Measurements from ENCODE around the gene PGLYRP3.

PGLYRP3 gene

DNA sequence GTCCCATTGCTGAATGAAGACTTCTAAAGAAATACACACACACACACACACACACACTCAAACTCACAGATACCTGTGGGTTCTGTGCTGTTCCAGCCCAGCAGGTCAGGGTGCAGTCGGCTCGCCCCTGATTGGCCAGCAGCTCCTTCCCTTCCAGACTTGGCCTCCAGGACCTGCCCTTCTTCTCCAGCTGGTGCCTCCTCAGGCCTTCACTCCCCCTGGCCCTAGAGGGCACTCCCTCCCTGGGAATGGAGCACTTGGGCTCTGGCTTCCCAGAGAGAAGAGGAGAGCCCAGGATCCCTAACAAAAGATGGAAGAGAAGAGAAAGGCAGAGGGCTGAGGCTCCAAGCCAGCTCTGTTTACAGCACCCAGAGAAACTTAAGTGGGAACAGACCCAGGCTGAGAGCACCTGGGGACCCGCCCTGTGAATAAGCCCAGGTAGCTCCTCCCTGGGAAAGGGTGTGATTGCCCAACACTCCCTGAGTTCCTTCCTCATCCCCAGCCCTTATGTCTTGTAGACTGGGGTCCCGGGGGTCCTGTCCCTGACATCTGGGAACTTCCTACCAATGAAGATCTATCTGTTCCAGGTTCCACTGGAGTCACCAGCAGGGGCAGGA, at the start of gene PGLYRP3:
Gene PGLYRP3, minus strand, starts transcription at position 383 of the 617 bp plus-strand sequence. CDS start 2,287 bp downstream, outside the sequence.
- in situ Hi-C loops (cut with HindIII; ENCODE audit: low sequenced_read_pairs), result no loop called here

- in situ Hi-C loops (cut with HindIII; ENCODE audit: low sequenced_read_pairs), result loop anchor here (25.0 kb wide), 1 partner anchor 400 kb away; no protein-coding TSS in a partner anchor
Measured at GRCh38 chr1:153362187-153362775, 49.5 kb upstream of the PGLYRP3 start.

DNA sequence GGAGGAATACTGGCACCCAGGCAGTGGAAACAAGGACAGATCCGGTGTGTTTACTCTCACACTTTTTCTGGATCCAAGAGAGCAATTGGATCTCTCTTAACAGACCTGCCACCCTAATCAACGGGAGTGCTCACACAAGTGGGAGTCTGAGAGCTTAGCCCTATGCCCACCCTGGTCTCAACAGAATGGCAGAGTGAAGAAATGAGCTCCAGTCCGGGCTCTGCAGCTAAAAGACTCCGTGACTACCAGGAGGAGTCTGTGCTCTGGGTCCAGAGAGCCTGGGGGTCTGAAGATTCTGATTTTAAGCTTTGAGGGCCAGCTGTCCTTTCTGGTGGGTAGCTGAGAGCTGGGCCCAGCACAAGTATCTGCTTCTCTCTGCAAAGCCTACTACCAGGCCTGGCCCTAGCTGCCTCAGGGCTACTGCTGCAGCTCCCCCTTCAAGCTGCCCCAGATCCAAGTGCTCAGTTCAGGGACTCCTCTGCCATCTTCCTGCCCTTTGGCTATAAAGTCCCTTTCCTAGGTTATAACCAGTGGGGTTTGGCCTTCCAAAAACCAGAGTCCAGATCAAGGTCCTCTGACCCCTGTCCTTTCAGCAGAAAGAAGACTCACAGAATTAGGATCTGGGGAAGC, 48.8 kb upstream of the PGLYRP3 start:
- in situ Hi-C loops (cut with HindIII; ENCODE audit: low sequenced_read_pairs), result loop anchor here (25.0 kb wide), 1 partner anchor 401 kb away; no protein-coding TSS in a partner anchor

GRCh38 chr1:153360592-153361479, 48.1 kb upstream of the PGLYRP3 start:
- in situ Hi-C loops (cut with HindIII; ENCODE audit: low sequenced_read_pairs), result loop anchor here (25.0 kb wide), 1 partner anchor 401 kb away; no protein-coding TSS in a partner anchor

GRCh38 chr1:153360190-153360589, 47.4 kb upstream of the PGLYRP3 start:
- in situ Hi-C loops (cut with HindIII; ENCODE audit: low sequenced_read_pairs), result loop anchor here (25.0 kb wide), 1 partner anchor 402 kb away; no protein-coding TSS in a partner anchor

- in situ Hi-C loops (cut with HindIII; ENCODE audit: low sequenced_read_pairs), result loop anchor here (5.0 to 25.0 kb wide), 4 partner anchors 46 to 403 kb away; partner anchors contain the start of gene S100A7
Measured at GRCh38 chr1:153359241-153359640, 46.5 kb upstream of the PGLYRP3 start.

GRCh38 chr1:153358691-153358975, 45.9 kb upstream of the PGLYRP3 start:
- in situ Hi-C loops (cut with HindIII; ENCODE audit: low sequenced_read_pairs), result loop anchor here (5.0 to 25.0 kb wide), 4 partner anchors 46 to 404 kb away; partner anchors contain the start of gene S100A7

DNA sequence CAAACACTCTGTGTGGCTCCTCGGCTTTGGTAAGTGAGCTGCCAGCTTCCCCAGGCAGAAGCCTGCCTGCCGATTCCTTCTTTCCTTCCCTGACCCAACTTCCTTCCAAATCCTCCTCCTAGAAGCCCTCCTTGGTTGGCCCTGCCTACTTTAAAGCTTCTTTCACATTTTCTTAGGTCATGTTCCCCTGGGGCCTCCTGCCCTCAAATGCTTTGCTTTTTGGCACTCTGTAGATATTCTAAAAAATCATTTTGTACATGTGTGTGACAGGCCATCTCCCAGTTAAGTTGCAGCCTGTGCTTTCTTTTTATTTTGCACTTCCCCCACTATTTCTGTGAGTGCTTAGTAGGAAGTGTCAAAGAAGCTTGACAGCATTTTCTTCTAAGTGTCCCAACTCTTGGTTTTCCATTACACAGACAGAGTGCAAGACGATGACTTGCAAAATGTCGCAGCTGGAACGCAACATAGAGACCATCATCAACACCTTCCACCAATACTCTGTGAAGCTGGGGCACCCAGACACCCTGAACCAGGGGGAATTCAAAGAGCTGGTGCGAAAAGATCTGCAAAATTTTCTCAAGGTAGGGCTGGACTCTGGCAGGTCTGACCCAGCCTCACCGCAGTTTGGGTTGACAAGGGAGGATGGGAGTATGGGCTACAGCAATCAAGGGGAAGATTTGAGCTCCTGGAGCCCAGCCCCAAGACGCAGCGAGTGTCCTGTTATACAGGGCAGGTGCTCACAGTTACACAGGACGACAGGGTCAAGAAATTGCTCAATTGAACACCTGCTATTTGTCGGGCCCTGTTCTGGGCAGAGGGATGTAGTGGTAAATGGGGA, 45.3 kb upstream of the PGLYRP3 start, which contains the start of gene S100A9:
Gene S100A9, plus strand, starts transcription at position 2 of the 838 bp plus-strand sequence. Its CDS starts 430 bp downstream, at position 432.
- in situ Hi-C loops (cut with HindIII; ENCODE audit: low sequenced_read_pairs), result loop anchor here (5.0 to 25.0 kb wide), 4 partner anchors 47 to 404 kb away; partner anchors contain the start of gene S100A7

GRCh38 chr1:153357076-153357852, 44.5 kb upstream of the PGLYRP3 start:
- in situ Hi-C loops (cut with HindIII; ENCODE audit: low sequenced_read_pairs), result loop anchor here (5.0 to 25.0 kb wide), 4 partner anchors 48 to 405 kb away; partner anchors contain the start of gene S100A7

DNA sequence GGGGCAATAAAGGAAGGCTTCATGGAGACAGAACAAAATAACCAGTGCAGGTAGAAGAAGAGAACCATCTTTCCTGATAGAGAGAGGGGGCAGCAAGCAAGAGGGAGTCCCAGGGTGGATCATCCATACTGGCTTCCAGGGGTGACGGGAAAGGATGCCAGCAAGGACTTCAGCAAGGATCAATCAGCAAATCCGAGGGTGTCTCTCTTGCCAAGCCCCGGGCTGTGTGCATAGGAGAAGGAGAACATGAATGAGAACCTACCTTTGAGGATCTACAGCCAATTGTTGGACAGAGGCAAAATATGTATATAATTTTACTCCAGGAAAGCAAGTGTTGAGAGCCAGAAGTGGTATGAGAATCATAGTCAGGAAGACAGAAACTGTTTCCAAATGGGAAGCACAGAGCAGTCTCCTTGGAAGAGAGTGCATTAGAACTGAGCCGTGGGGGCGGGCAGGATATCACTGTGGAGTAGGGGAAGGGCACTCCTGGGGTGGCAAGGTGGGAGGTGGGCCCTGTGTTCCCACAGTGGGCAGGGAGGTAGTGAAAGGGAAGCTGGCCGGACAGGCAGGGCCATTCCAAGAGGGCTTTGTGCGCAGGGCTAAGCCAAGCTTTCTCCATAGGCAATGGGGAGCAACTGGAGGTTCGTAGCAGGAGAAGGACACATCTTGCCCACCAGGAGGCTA, 43.8 kb upstream of the PGLYRP3 start:
- in situ Hi-C loops (cut with HindIII; ENCODE audit: low sequenced_read_pairs), result loop anchor here (5.0 to 25.0 kb wide), 4 partner anchors 48 to 406 kb away; partner anchors contain the start of gene S100A7

DNA sequence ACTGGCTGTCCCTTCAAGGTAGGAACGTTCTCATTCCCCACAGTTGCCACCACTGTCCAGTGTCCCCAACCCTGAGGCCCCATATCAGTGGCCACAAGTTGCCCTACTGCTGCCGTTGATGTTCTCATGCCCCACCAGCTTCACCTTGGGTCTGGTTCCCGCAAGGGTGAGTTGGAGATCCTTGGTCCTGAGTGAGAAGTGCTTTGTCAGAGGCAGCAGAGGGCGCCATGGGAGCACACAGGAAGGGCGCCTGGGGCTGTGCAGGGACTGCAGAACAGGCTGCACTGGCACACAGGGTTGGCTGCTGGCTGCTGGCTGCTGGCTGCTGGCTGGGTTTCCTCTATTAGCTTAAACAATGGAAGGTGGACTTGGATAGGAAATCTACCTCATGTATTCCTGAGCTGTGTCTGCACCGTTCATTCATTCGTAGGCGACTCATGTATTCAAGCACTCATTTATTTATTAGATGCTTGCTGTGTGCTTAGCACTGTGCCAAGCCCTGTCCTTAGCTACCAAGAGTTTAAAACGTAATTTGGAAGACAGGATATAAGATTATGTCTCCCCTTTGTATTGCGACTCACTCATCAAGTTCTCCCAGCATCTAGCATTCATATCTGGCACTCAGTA, 42.8 kb upstream of the PGLYRP3 start:
- in situ Hi-C loops (cut with HindIII; ENCODE audit: low sequenced_read_pairs), result loop anchor here (5.0 to 25.0 kb wide), 4 partner anchors 49 to 407 kb away; partner anchors contain the start of gene S100A7

DNA sequence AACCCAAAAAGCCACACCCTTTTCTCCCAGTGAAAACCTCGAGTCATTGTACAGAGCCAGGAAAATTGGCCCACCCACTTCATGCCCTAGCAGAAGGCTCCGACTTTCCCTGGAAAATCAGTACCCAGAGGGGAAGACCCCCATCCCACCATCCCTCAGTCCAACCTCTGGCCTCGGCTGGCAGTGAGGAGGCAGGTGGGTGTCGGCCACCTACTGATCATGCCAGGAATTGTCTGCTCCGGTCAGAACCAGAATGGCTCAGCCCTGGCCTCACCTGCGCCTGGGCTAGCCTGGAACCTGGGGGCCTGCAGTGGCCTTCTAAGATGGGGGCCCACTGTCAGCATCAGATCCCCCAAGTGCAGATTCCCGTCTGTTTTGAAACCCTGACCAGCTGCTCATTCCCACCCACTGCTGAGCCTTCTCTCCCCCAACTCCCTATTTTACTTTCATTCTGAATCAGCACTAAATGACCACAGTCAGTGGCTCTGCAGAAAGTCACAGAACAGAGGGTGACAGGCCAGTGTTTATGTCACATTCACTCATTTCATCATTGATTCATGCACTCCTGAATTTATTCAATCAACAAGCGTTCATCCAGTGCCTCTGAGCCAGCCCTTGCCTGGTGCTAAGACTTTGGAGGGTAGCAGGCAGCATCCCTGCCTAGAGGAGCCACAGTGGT, 41.9 kb upstream of the PGLYRP3 start:
- in situ Hi-C loops (cut with HindIII; ENCODE audit: low sequenced_read_pairs), result loop anchor here (5.0 to 25.0 kb wide), 5 partner anchors 50 to 408 kb away; partner anchors contain the start of gene S100A7

DNA sequence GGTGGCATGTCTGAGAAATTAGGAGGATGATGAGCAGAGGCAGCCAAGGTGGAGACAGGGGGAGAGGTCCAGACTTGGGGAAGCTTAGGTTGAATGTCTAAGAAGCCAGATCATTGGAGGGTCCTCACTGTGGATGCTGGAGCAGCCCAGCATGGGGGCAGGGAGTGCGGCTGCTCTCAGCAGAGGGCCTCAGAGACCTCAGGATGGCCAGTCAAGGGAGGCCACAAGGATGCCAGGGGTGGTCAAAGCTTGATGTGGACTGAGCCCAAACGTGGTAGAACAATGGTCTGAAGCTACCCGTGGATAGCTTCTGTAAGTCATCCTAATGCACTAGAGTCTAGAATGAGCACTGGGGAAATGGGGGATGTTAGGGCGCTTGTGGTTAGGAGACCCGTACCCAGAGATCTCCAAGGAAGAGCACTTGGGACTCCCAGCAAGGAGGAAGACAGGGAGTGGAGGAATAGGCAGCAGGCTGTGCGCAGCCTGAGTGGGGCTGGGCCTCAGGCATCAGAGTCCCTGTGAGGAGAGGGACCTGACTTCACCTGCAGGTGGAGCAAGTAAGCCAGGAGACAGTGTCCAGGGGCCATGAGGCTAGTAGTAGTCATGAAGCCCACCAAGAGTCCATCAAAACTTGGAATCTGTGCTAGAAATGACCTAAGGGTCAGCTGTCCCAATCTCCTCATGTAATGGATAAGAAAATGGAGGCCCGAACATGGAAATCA, 40.6 kb upstream of the PGLYRP3 start:
- in situ Hi-C loops (cut with HindIII; ENCODE audit: low sequenced_read_pairs), result loop anchor here (5.0 to 25.0 kb wide), 4 partner anchors 51 to 409 kb away; partner anchors contain the start of gene S100A7

DNA sequence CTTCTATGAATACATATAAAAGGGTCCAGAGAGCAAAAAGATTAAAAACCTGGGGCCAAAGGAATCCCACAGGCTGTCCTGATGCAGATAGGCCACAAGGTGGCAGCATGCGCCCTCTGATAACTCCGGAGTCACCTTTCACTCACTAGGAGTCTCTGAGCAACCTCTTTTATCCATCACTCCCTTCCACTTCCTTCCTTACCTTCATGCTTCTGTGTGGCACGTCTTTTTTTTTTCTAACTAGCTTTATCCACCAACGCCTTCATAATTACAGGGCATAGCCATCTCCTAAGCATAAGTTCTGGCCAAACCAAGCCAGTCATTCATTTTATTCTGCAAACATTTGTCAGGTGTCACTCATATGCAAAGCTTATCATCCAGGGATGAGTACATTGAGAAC, 39.8 kb upstream of the PGLYRP3 start:
- in situ Hi-C loops (cut with HindIII; ENCODE audit: low sequenced_read_pairs), result loop anchor here (5.0 to 25.0 kb wide), 4 partner anchors 52 to 410 kb away; partner anchors contain the start of gene S100A7

- in situ Hi-C loops (cut with HindIII; ENCODE audit: low sequenced_read_pairs), result loop anchor here (5.0 to 25.0 kb wide), 4 partner anchors 54 to 412 kb away; partner anchors contain the start of gene S100A7
Measured at GRCh38 chr1:153350321-153350957, 37.7 kb upstream of the PGLYRP3 start.
